Sigmoid colon (tissue), 4 donors: ENCODE measurements around the gene VWA3B.

Source experiments
- CTCF ChIP-seq, 4 experiments: fragments of 450-650 bp in 3 of 4; fragments of 200-600 bp in 1 of 4; IDR thresholded peaks; one replicate each; pipeline ENCODE4 v1.5.1; 2016 to 2019; ENCODE audit warnings: antibody characterized with exemption in 4 of 4, mild to moderate bottlenecking in 3 of 4, moderate library complexity in 2 of 4
- EP300 ChIP-seq, 4 donors: sonication (generic); formaldehyde crosslinking; IDR thresholded peaks; one replicate each; pipeline ENCODE4 v1.6.1; 2017; ENCODE audit warnings: antibody characterized with exemption in 4 of 4
- POLR2A ChIP-seq, 2 donors: fragments of 450-650 bp; IDR thresholded peaks; one replicate each; pipeline ENCODE4 v1.6.1; 2016; ENCODE audit warnings: antibody characterized with exemption in 2 of 2, mild to moderate bottlenecking in 2 of 2, moderate library complexity in 2 of 2
- POLR2AphosphoS5 ChIP-seq, 4 donors: sonication (generic); formaldehyde crosslinking; IDR thresholded peaks; one replicate each; pipeline ENCODE4 v1.6.1; 2017; ENCODE audit warnings: antibody characterized with exemption in 4 of 4

GRCh38 chr2:98219152-98219551 is 132.2 kb downstream of the VWA3B start:
- no peak for TF ChIP-seq CTCF (IDR thresholded peaks at IDR 0.05)
- no peak for TF ChIP-seq POLR2A (IDR thresholded peaks at IDR 0.05)
- TF ChIP-seq POLR2AphosphoS5 (IDR thresholded peaks at IDR 0.05): no peak
- TF ChIP-seq EP300 (IDR thresholded peaks at IDR 0.05): no peak
